CD4-positive, alpha-beta T cell (primary cell): Measurements from ENCODE around the gene MAGOHB. TPM values are rescaled to one million over a fixed set of nuclear protein-coding genes. Genes with fewer than 3 reads are reported as not detected.
"Not testable (repeated sequence)": the region's sequence is repeated elsewhere in the genome, so short reads cannot be mapped to it uniquely, and the experiment has no call there.

ENCODE experiments used
- ATAC-seq: fragments of 200-7000 bp; cut with Tn5 transposase; one replicate; pipeline ENCODE4 v1.10.0; 2022; ENCODE audit warnings: mild to moderate bottlenecking; ENCODE audit not compliant: poor library complexity
- CTCF ChIA-PET: fragments of 350-600 bp; sonication (Branson Sonifier 250); formaldehyde crosslinking; loops from one replicate; lab custom pipeline; 2021; ENCODE audit warnings: antibody characterized with exemption, inconsistent platforms; lab: Charles Lee
- POLR2A ChIA-PET: fragments of 350-600 bp; sonication (Branson Sonifier 250); formaldehyde crosslinking; loops from one replicate; lab custom pipeline; 2021; ENCODE audit warnings: antibody characterized with exemption, inconsistent platforms; lab: Charles Lee
- DNase-seq, 14 experiments: peaks; one replicate each; pipeline ENCODE4 v3.0.0-alpha.2; 2013 to 2020; ENCODE audit warnings: mixed read lengths in 2 of 14
- H3K27ac ChIP-seq, 2 donors: one replicate each; pipeline versions ENCODE4 v1.5.1 to v1.7.0; 2013; ENCODE audit warnings: low read length in 2 of 2, low read depth in 1 of 2, mild to moderate bottlenecking in 1 of 2
- H3K27me3 ChIP-seq, 2 experiments: 1 replicate in 1 of 2; 2 replicates in 1 of 2; pipeline versions ENCODE4 v1.6.1 to v1.7.0; 2013; ENCODE audit warnings: low read length in 2 of 2, control low read depth in 1 of 2, mild to moderate bottlenecking in 1 of 2, moderate library complexity in 1 of 2; ENCODE audit not compliant: insufficient read depth in 2 of 2, control insufficient read depth in 1 of 2
- H3K36me3 ChIP-seq: one replicate; pipeline ENCODE4 v1.6.1; 2013; ENCODE audit warnings: low read length, control low read depth; ENCODE audit not compliant: insufficient read depth
- H3K4me1 ChIP-seq: one replicate; pipeline ENCODE4 v1.6.1; 2013; ENCODE audit warnings: low read length, control low read depth; ENCODE audit not compliant: insufficient read depth
- H3K4me3 ChIP-seq: one replicate; pipeline ENCODE4 v1.5.1; 2013; ENCODE audit warnings: mild to moderate bottlenecking, low read length, moderate library complexity
- H3K9me3 ChIP-seq, 2 experiments: 1 replicate in 1 of 2; 2 replicates in 1 of 2; pipeline versions ENCODE4 v1.6.1 to v1.7.0; 2013; ENCODE audit warnings: low read length in 2 of 2, mild to moderate bottlenecking in 2 of 2, control low read depth in 1 of 2, moderate library complexity in 1 of 2; ENCODE audit not compliant: control insufficient read depth in 1 of 2, insufficient read depth in 1 of 2
- H3K27ac Mint-ChIP-seq: one replicate; pipeline ENCODE4 v1.8.0; 2020; ENCODE audit warnings: mixed read lengths
- H3K27me3 Mint-ChIP-seq: one replicate; pipeline ENCODE4 v1.8.0; 2021; ENCODE audit warnings: mixed read lengths
- H3K36me3 Mint-ChIP-seq: one replicate; pipeline ENCODE4 v1.8.0; 2021; ENCODE audit warnings: low read depth, mixed read lengths
- H3K4me1 Mint-ChIP-seq: one replicate; pipeline ENCODE4 v1.8.0; 2021; ENCODE audit warnings: low read depth, mixed read lengths
- H3K4me3 Mint-ChIP-seq: one replicate; pipeline ENCODE4 v1.8.0; 2020; ENCODE audit warnings: mild to moderate bottlenecking, mixed read lengths
- H3K9me3 Mint-ChIP-seq: one replicate; pipeline ENCODE4 v1.8.0; 2020; ENCODE audit warnings: mixed read lengths
- CTCF ChIP-seq: fragments of 200-600 bp; IDR thresholded peaks from one replicate; pipeline ENCODE4 v1.8.0; 2022; ENCODE audit warnings: antibody characterized with exemption, mild to moderate bottlenecking
- intact Hi-C, 2 experiments: fragments of 100-400 bp; cut with DNase I in 1 of 2; cut with micrococcal nuclease in 1 of 2; formaldehyde crosslinking; loops; one replicate each; pipeline versions ENCODE4 v1.15.1 to v1.9.0; 2023 to 2025; cut with DNase I, micrococcal nuclease
- total RNA-seq, 174 experiments: library from RNA in 2 of 174; stranded (reverse) in 2 of 174; gene quantifications; one replicate each; pipeline ENCODE4 v1.2.3 and lab custom pipeline; 2021 to 2026

The MAGOHB gene
- total RNA-seq, 2 experiments from 2014 or later: 7.5 to 7.7 TPM

DNA sequence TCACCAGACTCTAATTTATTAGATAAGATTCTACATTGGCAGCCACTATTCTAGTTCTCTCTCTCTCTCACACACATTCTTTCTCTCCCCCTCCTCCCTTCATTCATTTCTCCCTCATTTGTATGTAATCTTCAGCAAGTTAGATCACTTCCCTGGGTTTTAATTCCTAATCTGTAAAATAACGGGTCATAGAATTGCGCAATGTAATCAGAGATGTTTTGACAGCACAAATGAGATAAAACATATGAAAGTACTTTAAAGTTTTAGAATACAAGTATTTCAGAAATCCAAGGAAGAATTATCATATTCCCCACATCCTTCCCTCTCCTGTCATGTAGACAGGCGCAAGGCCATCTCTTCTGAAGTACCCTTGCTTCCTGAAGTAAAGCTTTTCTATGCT lies 38.8 kb upstream of the MAGOHB start:
- peaks cover 5% of the 10 kb centered on the region for H3K9me3 Mint-ChIP-seq
- Histone ChIP-seq H3K4me3 (no peak overlapping the region), H3K4me1 (no peaks in the 10 kb centered on the region), H3K9me3 (peaks cover 0 to under 1% of the 10 kb centered on the region in 2 experiments), H3K36me3 (no peaks in the 10 kb centered on the region), H3K27ac (no peak overlapping the region), H3K27me3 (peaks cover 0 to 2% of the 10 kb centered on the region in 2 experiments)
- CTCF ChIA-PET: no interaction called here
- no peaks in the 10 kb centered on the region for H3K4me1 Mint-ChIP-seq
- peaks cover 5% of the 10 kb centered on the region for H3K36me3 Mint-ChIP-seq
- no peak for TF ChIP-seq CTCF
- peaks cover 24% of the 10 kb centered on the region for H3K27me3 Mint-ChIP-seq
- no peak overlapping the region for H3K4me3 Mint-ChIP-seq
- POLR2A ChIA-PET: no interaction called here
- no peak overlapping the region for H3K27ac Mint-ChIP-seq
- intact Hi-C loops: no loop called here
- DNase-seq (no peak), ATAC-seq (no peak)

DNA sequence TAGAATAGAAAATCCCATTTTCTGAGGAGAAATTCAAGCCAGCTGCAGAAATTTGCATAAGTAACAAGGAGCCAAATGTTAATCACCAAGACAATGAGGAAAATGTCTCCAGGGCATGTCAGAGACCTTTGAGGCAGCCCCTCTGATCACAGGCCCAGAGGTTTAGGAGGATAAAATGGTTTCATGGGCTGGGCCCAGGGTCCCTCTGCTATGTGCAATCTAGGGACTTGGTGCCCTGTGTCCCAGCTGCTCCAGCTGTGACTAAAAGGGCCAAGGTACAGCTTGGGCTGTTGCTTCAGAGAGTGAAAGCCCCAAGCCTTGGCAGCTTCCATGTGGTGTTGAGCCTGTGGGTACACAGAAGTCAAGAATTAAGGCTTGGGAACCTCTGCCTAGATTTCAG lies 33.2 kb upstream of the MAGOHB start:
- ATAC-seq: not testable (repeated sequence)

DNA sequence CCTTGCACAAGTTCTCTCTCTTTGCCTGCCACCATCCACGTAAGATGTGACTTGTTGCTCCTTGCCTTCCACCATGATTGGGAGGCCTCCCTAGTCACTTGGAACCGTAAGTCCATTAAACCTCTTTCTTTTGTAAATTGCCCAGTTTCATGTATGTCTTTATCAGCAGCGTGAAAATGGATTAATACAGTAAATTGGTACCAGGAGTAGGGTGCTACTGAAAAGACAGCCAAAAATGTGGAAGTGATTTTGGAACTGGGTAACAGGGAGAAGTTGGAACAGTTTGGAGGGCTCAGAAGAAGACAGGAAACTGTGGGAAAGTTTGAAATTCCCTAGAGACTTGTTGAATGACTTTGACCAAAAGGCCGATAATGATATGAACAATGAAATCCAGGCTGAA lies 32.5 kb upstream of the MAGOHB start:
- intact Hi-C loops: no loop called here
- no peak overlapping the region for H3K27ac Mint-ChIP-seq
- no peaks in the 10 kb centered on the region for H3K27me3 ChIP-seq
- ChIA-PET POLR2A (no interaction called here), CTCF (no interaction called here)
- no peak for TF ChIP-seq CTCF
- H3K4me3 Mint-ChIP-seq: no peak overlapping the region
- H3K27me3 Mint-ChIP-seq: peaks cover 35% of the 10 kb centered on the region
- H3K9me3 Mint-ChIP-seq: peaks cover 24% of the 10 kb centered on the region
- DNase-seq: no peak
- peaks cover 8 to 23% of the 10 kb centered on the region in 2 experiments for H3K9me3 ChIP-seq
- H3K27ac ChIP-seq: no peak overlapping the region
- no peak for ATAC-seq
- no peak overlapping the region for H3K4me3 ChIP-seq
- H3K4me1 ChIP-seq: no peaks in the 10 kb centered on the region
- peaks cover 18% of the 10 kb centered on the region for H3K36me3 Mint-ChIP-seq
- no peaks in the 10 kb centered on the region for H3K4me1 Mint-ChIP-seq
- no peaks in the 10 kb centered on the region for H3K36me3 ChIP-seq

More for the DNA sequence above, 33.2 kb upstream of the MAGOHB start:
- CTCF ChIA-PET, H3K4me1 Mint-ChIP-seq, H3K27me3 ChIP-seq, DNase-seq, POLR2A ChIA-PET, H3K4me3 ChIP-seq, H3K27ac ChIP-seq, H3K36me3 ChIP-seq, intact Hi-C loops, H3K4me3 Mint-ChIP-seq, H3K4me1 ChIP-seq, H3K27ac Mint-ChIP-seq: not testable (repeated sequence)
- H3K27me3 Mint-ChIP-seq: peaks cover 29% of the 10 kb centered on the region
- peaks cover 18% of the 10 kb centered on the region for H3K36me3 Mint-ChIP-seq
- H3K9me3 ChIP-seq: peaks cover 8 to 23% of the 10 kb centered on the region in 2 experiments
- H3K9me3 Mint-ChIP-seq: peaks cover 24% of the 10 kb centered on the region
